Neural progenitor cell (in vitro differentiated cells): ENCODE results near the gene PLA1A. TPM values are rescaled to one million over a fixed set of nuclear protein-coding genes. Genes with fewer than 3 reads are reported as not detected.

Source experiments
- DNase-seq: peaks from one replicate; pipeline ENCODE4 v3.0.0-alpha.2; 2016; ENCODE audit warnings: low spot score
- H2AFZ ChIP-seq: fragments of 200-600 bp; sonication (generic); replicated peaks from 2 replicates; pipeline ENCODE4 v1.6.1; 2016; ENCODE audit warnings: antibody characterized with exemption
- H3F3A ChIP-seq: fragments of 200-600 bp; sonication (generic); 2 replicates; pipeline ENCODE4 v1.6.1; 2016; ENCODE audit warnings: antibody characterized with exemption, low read depth
- H3K27ac ChIP-seq: fragments of 200-600 bp; sonication (generic); 2 replicates; pipeline ENCODE4 v1.5.1; 2016; ENCODE audit warnings: mild to moderate bottlenecking
- H3K27me3 ChIP-seq: fragments of 200-600 bp; sonication (generic); 2 replicates; pipeline ENCODE4 v1.6.1; 2016; ENCODE audit warnings: mild to moderate bottlenecking, moderate library complexity
- H3K36me3 ChIP-seq: fragments of 200-600 bp; sonication (generic); 2 replicates; pipeline ENCODE4 v1.5.1; 2016
- H3K4me1 ChIP-seq: fragments of 200-600 bp; sonication (generic); 2 replicates; pipeline ENCODE4 v1.6.1; 2016; ENCODE audit warnings: mixed run types
- H3K4me2 ChIP-seq: fragments of 200-600 bp; sonication (generic); 2 replicates; pipeline ENCODE4 v1.6.1; 2016
- H3K4me3 ChIP-seq: fragments of 200-600 bp; sonication (generic); 2 replicates; pipeline ENCODE4 v1.5.1; 2016
- H3K79me2 ChIP-seq: fragments of 200-600 bp; sonication (generic); 2 replicates; pipeline ENCODE4 v1.6.1; 2016; ENCODE audit warnings: low read depth
- H3K9ac ChIP-seq: fragments of 200-600 bp; sonication (generic); 2 replicates; pipeline ENCODE4 v1.6.1; 2016
- H3K9me3 ChIP-seq: fragments of 200-600 bp; sonication (generic); 2 replicates; pipeline ENCODE4 v1.5.1; 2016; ENCODE audit warnings: low read depth
- H4K20me1 ChIP-seq: fragments of 200-600 bp; sonication (generic); 2 replicates; pipeline ENCODE4 v1.6.1; 2016; ENCODE audit warnings: low read depth
- H3K27ac Mint-ChIP-seq: 3 replicates; pipeline ENCODE4 v1.8.0; 2021; ENCODE audit warnings: mixed read lengths
- H3K27me3 Mint-ChIP-seq: 2 replicates; pipeline ENCODE4 v1.8.0; 2022; ENCODE audit warnings: low read depth, mild to moderate bottlenecking, inconsistent platforms, moderate library complexity, mixed read lengths; ENCODE audit not compliant: insufficient read depth
- H3K36me3 Mint-ChIP-seq: 3 replicates; pipeline ENCODE4 v1.8.0; 2021; ENCODE audit warnings: mixed read lengths
- H3K4me1 Mint-ChIP-seq: 3 replicates; pipeline ENCODE4 v1.8.0; 2021; ENCODE audit warnings: mixed read lengths
- H3K4me3 Mint-ChIP-seq: 3 replicates; pipeline ENCODE4 v1.8.0; 2021; ENCODE audit warnings: mild to moderate bottlenecking, moderate library complexity, mixed read lengths
- H3K9me3 Mint-ChIP-seq: 3 replicates; pipeline ENCODE4 v1.8.0; 2020; ENCODE audit warnings: mixed read lengths
- CTCF ChIP-seq: fragments of 200-600 bp; sonication (generic); IDR thresholded peaks from 2 replicates; pipeline ENCODE4 v1.5.1; 2017; ENCODE audit warnings: antibody characterized with exemption, mild to moderate bottlenecking
- EZH2 ChIP-seq: fragments of 200-600 bp; sonication (generic); IDR thresholded peaks from 2 replicates; pipeline ENCODE4 v1.6.1; 2017; ENCODE audit warnings: antibody characterized with exemption, mild to moderate bottlenecking, moderate library complexity
- EZH2phosphoT487 ChIP-seq: fragments of 200-600 bp; sonication (generic); IDR thresholded peaks from 2 replicates; pipeline ENCODE4 v1.6.1; 2017; ENCODE audit warnings: antibody characterized with exemption
- total RNA-seq: library from RNA; depleted of rRNA; stranded (reverse); fragments of >200 nt; gene quantifications from 2 replicates; pipeline ENCODE4 v1.2.3, GENCODE V29; 2015; ENCODE audit warnings: low replicate concordance

PLA1A gene
- total RNA-seq, 1 donor from 2014 or later: not detected

- no peak overlapping the region for H3K9ac ChIP-seq
- H3K27me3 ChIP-seq: no peaks in the 10 kb centered on the region
- peaks cover 4% of the 10 kb centered on the region for H3K27me3 Mint-ChIP-seq
- no peaks in the 10 kb centered on the region for H3K36me3 Mint-ChIP-seq
- no peak overlapping the region for H3K27ac ChIP-seq
- no peaks in the 10 kb centered on the region for H3K9me3 ChIP-seq
- TF ChIP-seq EZH2 (no peak), EZH2phosphoT487 (no peak), CTCF (no peak)
- H3K4me3 Mint-ChIP-seq: no peak overlapping the region
- H3K36me3 ChIP-seq: no peaks in the 10 kb centered on the region
- no peak overlapping the region for H3K4me2 ChIP-seq
- no peak overlapping the region for H2AFZ ChIP-seq
- H3K4me1 ChIP-seq: peaks cover 3% of the 10 kb centered on the region
- peaks cover 2% of the 10 kb centered on the region for H3K9me3 Mint-ChIP-seq
- H3K4me1 Mint-ChIP-seq: peaks cover 5% of the 10 kb centered on the region
- H3K79me2 ChIP-seq: no peaks in the 10 kb centered on the region
- no peak overlapping the region for H3K4me3 ChIP-seq
- H3K27ac Mint-ChIP-seq: no peak overlapping the region
- H3F3A ChIP-seq: no peaks in the 10 kb centered on the region
- DNase-seq: no peak
- no peaks in the 10 kb centered on the region for H4K20me1 ChIP-seq
These were observed 1.9 kb upstream of the PLA1A start for GRCh38 chr3:119595639-119596334.

GRCh38 chr3:119596398-119596797, 1.3 kb upstream of the PLA1A start:
- H2AFZ ChIP-seq: peak overlapping the region; percentile 39
- Mint-ChIP-seq H3K27me3 (peaks cover 4% of the 10 kb centered on the region), H3K9me3 (peaks cover 2% of the 10 kb centered on the region), H3K27ac (no peak overlapping the region), H3K4me3 (no peak overlapping the region), H3K36me3 (no peaks in the 10 kb centered on the region), H3K4me1 (no peaks in the 10 kb centered on the region)
- no peaks in the 10 kb centered on the region for H3F3A ChIP-seq
- H3K36me3 ChIP-seq: no peaks in the 10 kb centered on the region
- no peaks in the 10 kb centered on the region for H3K79me2 ChIP-seq
- H3K4me3 ChIP-seq: no peak overlapping the region
- no peak overlapping the region for H3K9ac ChIP-seq
- no peak overlapping the region for H3K27ac ChIP-seq
- H3K9me3 ChIP-seq: no peaks in the 10 kb centered on the region
- no peaks in the 10 kb centered on the region for H3K27me3 ChIP-seq
- DNase-seq: no peak
- H4K20me1 ChIP-seq: no peaks in the 10 kb centered on the region
- peaks cover 4% of the 10 kb centered on the region for H3K4me1 ChIP-seq
- TF ChIP-seq EZH2 (no peak), CTCF (no peak), EZH2phosphoT487 (no peak)
- no peak overlapping the region for H3K4me2 ChIP-seq

- no peaks in the 10 kb centered on the region for H3K9me3 Mint-ChIP-seq
- Histone ChIP-seq H3F3A (no peaks in the 10 kb centered on the region), H3K27ac (no peak overlapping the region), H3K27me3 (no peaks in the 10 kb centered on the region), H3K4me1 (peaks cover 4% of the 10 kb centered on the region), H2AFZ (no peak overlapping the region), H3K36me3 (no peaks in the 10 kb centered on the region), H3K9me3 (no peaks in the 10 kb centered on the region), H3K4me3 (no peak overlapping the region), H3K9ac (no peak overlapping the region), H3K4me2 (no peak overlapping the region), H3K79me2 (no peaks in the 10 kb centered on the region), H4K20me1 (no peaks in the 10 kb centered on the region)
- DNase-seq: no peak
- no peak overlapping the region for H3K27ac Mint-ChIP-seq
- no peaks in the 10 kb centered on the region for H3K36me3 Mint-ChIP-seq
- no peak for TF ChIP-seq EZH2
- TF ChIP-seq CTCF: no peak
- no peak for TF ChIP-seq EZH2phosphoT487
- no peaks in the 10 kb centered on the region for H3K4me1 Mint-ChIP-seq
- peaks cover 5% of the 10 kb centered on the region for H3K27me3 Mint-ChIP-seq
- H3K4me3 Mint-ChIP-seq: no peak overlapping the region
These were observed 869 bp downstream of the PLA1A start for GRCh38 chr3:119598410-119599098.
